Activated naive CD8-positive, alpha-beta T cell treated with anti-CD3 and anti-CD28 coated beads for 36 hours (primary cell): ENCODE data around the gene SH3TC2. TPM values are rescaled to one million over a fixed set of nuclear protein-coding genes. Genes with fewer than 3 reads are reported as not detected.

Experiments used
- DNase-seq: peaks from one replicate; pipeline ENCODE4 v3.0.0; 2021
- H3K27ac Mint-ChIP-seq: one replicate; pipeline ENCODE4 v1.8.0; 2022; ENCODE audit warnings: mild to moderate bottlenecking, moderate library complexity, mixed read lengths
- H3K27me3 Mint-ChIP-seq: one replicate; pipeline ENCODE4 v1.8.0; 2022; ENCODE audit warnings: mild to moderate bottlenecking, mixed read lengths
- H3K36me3 Mint-ChIP-seq: one replicate; pipeline ENCODE4 v1.8.0; 2021; ENCODE audit warnings: mild to moderate bottlenecking, mixed read lengths
- H3K4me1 Mint-ChIP-seq: one replicate; pipeline ENCODE4 v1.8.0; 2021; ENCODE audit warnings: mixed read lengths
- H3K4me3 Mint-ChIP-seq: one replicate; pipeline ENCODE4 v1.8.0; 2022; ENCODE audit warnings: mild to moderate bottlenecking, moderate library complexity, mixed read lengths
- H3K9me3 Mint-ChIP-seq: one replicate; pipeline ENCODE4 v1.8.0; 2022; ENCODE audit warnings: mixed read lengths
- total RNA-seq, 2 experiments: library from RNA; stranded (reverse); gene quantifications; one replicate each; pipeline ENCODE4 v1.2.3, GENCODE V29; 2021

The SH3TC2 gene
- total RNA-seq, 2 experiments from 2014 or later = not detected

DNA sequence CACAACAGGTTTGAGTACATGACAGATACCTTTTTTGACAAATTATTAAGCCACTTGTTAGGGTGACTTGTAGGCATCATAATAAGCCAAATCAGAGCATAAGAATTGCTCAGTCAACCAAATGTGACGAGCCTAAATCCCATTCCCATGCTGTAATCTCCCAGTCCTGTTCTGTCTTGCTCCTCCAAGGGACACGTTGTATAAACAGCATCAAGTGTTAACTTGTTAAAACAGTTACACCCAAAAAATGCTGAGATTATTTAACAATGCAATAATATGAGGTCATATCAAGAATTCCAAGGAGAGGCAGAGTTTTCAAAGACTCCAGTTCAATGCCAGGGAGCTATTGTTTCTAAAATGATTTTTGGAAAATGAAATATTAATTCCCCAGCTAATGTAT is 76.2 kb downstream of the SH3TC2 start:
- Mint-ChIP-seq H3K36me3 (no peaks in the 10 kb centered on the region), H3K9me3 (peaks cover 2% of the 10 kb centered on the region), H3K27me3 (peaks cover 29% of the 10 kb centered on the region), H3K4me1 (no peaks in the 10 kb centered on the region), H3K27ac (no peak overlapping the region), H3K4me3 (no peak overlapping the region)
- no peak for DNase-seq

DNA sequence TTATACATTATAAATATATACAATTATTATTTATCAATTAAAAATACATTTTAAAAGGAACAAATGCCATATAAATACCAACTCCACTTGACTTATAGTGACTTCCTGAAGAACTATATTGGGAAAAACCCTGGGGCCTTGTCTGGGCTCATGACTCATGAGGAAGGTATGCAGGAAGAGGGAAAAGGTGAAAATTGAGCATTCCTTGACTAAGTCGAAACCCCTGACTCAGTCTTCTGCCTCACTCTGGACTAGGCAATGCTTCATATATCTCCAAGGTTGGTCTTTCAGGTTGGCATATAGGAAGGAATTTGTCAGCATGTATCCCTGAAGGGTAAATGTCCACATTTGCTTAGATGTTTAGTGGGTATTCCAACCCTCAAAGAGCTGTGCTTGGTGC is 78.5 kb downstream of the SH3TC2 start:
- H3K27me3 Mint-ChIP-seq = peaks cover 29% of the 10 kb centered on the region
- H3K4me3 Mint-ChIP-seq = no peak overlapping the region
- DNase-seq = no peak
- H3K36me3 Mint-ChIP-seq = no peaks in the 10 kb centered on the region
- peaks cover 2% of the 10 kb centered on the region for H3K9me3 Mint-ChIP-seq
- H3K27ac Mint-ChIP-seq = no peak overlapping the region
- H3K4me1 Mint-ChIP-seq = no peaks in the 10 kb centered on the region

DNA sequence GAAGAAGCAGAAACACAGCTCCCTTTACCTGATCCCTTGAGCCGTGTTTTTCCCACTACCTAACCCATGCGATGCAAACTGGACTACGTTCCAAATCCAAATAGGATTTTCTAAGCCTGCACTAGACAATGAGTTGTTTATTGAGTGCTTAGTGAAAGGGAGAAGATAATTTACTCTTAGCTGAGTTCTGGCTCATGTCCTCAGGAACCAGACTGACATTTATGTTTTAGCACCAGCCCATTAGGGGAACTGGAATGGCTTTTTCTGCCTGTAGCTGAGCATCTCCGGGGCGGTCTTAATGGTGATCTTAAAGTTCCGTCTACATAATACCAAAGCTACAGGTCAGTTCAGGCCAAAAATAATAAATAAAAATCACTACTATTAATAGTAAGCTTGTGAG is 81.5 kb downstream of the SH3TC2 start:
- Mint-ChIP-seq H3K4me1 (no peaks in the 10 kb centered on the region), H3K4me3 (no peak overlapping the region), H3K27ac (no peak overlapping the region), H3K9me3 (peaks cover 2% of the 10 kb centered on the region), H3K27me3 (peaks cover 13% of the 10 kb centered on the region), H3K36me3 (no peaks in the 10 kb centered on the region)
- DNase-seq = no peak

- Mint-ChIP-seq H3K4me1 (no peaks in the 10 kb centered on the region), H3K9me3 (peaks cover 2% of the 10 kb centered on the region), H3K4me3 (no peak overlapping the region), H3K27ac (no peak overlapping the region), H3K27me3 (peaks cover 10% of the 10 kb centered on the region), H3K36me3 (no peaks in the 10 kb centered on the region)
- DNase-seq = no peak
Measured at GRCh38 chr5:148980731-148981130, 82.1 kb downstream of the SH3TC2 start.

- Mint-ChIP-seq H3K27ac (no peak overlapping the region), H3K4me1 (no peaks in the 10 kb centered on the region), H3K36me3 (no peaks in the 10 kb centered on the region), H3K9me3 (peaks cover 2% of the 10 kb centered on the region), H3K27me3 (peaks cover 7% of the 10 kb centered on the region), H3K4me3 (no peak overlapping the region)
- no peak for DNase-seq
Measured at GRCh38 chr5:148979083-148979723, 83.7 kb downstream of the SH3TC2 start.

DNA sequence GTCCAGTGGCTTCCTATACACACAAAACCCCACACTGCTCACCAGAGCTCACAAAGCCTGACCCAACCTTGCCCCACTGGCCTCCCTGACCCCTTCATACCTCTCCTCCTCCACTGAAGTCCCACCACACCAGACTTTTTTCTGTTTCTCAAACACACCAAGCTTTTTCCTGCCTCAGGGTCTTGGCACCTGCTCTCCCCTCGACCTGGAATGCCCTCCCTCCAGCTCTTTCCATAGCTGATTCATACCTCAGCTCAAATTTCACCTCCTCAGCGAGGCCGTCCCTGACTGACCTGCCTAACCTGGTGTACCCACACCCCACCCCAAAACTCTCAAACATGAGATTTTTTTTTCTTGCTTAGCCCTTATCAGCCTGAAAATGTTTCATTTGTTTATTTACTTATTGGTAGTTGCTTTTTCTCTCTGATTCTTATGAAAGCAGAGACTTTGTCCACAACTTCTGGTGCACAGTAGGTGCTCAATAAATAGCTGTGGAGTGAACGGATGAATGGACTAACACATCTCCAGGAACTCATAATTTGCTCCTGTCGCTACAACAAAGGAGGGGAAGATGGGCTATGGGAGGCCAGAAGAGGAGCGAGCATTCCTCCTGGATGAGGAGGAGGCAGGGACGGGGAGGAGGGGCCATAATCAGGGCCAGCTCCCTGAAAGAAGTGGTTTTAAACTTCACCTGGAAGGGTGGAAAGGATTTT is 84.3 kb downstream of the SH3TC2 start:
- Mint-ChIP-seq H3K27me3 (peaks cover 7% of the 10 kb centered on the region), H3K36me3 (no peaks in the 10 kb centered on the region), H3K27ac (no peak overlapping the region), H3K4me3 (no peak overlapping the region), H3K9me3 (no peaks in the 10 kb centered on the region), H3K4me1 (no peaks in the 10 kb centered on the region)
- no peak for DNase-seq

DNA sequence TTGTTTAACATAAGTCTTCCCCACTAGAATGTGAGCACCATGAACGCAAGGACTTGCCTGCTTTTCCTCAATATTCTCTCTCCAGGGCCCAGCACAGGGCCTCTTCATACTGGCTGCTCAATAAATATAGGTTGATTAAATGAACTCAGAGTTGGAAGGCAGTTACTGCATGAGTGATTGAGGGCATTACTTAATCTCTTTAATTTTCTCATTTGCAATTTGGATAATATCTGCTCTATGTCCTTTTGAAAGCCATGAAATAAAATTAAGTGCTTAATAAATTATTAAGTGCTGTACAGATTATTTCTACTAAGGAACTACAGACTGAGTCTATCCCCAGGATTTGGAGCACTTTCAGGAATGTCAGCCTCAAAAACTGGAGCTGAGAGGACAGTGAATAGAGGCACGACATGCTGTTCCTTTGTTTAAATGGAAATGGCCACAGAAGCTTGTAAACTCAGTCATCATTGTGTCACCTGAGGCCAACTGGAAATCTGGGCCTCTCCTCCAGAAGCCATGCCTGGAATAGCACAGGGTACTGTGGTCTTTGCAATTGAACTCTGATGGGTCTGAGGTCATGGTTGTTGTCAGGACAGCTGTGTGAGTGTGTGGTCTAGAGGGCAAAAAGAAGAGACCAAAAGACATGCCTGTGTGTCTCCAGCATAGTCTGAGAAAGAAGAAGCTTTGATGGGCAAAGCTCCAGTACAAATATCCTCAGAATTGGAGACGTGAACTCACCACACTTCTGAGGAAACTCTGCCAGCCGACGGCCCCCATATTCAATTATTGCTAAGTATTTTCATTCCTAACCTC is 86.1 kb downstream of the SH3TC2 start:
- peaks cover 14% of the 10 kb centered on the region for H3K27me3 Mint-ChIP-seq
- no peaks in the 10 kb centered on the region for H3K9me3 Mint-ChIP-seq
- no peaks in the 10 kb centered on the region for H3K4me1 Mint-ChIP-seq
- H3K4me3 Mint-ChIP-seq = no peak overlapping the region
- H3K27ac Mint-ChIP-seq = no peak overlapping the region
- no peaks in the 10 kb centered on the region for H3K36me3 Mint-ChIP-seq
- DNase-seq = no peak

GRCh38 chr5:148974642-148975327 is 88.1 kb downstream of the SH3TC2 start:
- H3K4me3 Mint-ChIP-seq = no peak overlapping the region
- H3K36me3 Mint-ChIP-seq = no peaks in the 10 kb centered on the region
- DNase-seq = no peak
- H3K4me1 Mint-ChIP-seq = no peaks in the 10 kb centered on the region
- H3K9me3 Mint-ChIP-seq = no peaks in the 10 kb centered on the region
- H3K27ac Mint-ChIP-seq = no peak overlapping the region
- H3K27me3 Mint-ChIP-seq = peaks cover 17% of the 10 kb centered on the region

DNA sequence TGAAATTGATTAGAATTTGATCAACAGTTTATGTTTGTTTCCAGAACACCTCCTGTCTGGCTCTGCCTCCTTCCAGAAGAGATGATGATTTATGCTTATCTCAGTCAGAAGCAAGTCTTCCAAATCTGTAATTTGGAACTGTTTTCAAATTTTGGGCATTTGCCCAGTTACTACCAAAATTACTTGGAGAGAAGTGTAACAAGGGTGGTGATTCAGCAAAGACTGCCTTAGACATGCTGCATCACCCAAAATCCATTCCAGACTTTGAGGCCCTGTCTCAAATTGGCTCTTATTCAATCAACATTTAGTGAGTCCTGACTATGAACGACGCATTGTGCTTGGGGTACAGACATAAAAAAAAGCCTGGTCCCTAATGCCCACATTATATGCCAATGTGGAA is 89.4 kb downstream of the SH3TC2 start:
- H3K4me3 Mint-ChIP-seq = no peak overlapping the region
- H3K36me3 Mint-ChIP-seq = no peaks in the 10 kb centered on the region
- no peaks in the 10 kb centered on the region for H3K9me3 Mint-ChIP-seq
- DNase-seq = no peak
- peaks cover 16% of the 10 kb centered on the region for H3K27me3 Mint-ChIP-seq
- no peaks in the 10 kb centered on the region for H3K4me1 Mint-ChIP-seq
- H3K27ac Mint-ChIP-seq = no peak overlapping the region

DNA sequence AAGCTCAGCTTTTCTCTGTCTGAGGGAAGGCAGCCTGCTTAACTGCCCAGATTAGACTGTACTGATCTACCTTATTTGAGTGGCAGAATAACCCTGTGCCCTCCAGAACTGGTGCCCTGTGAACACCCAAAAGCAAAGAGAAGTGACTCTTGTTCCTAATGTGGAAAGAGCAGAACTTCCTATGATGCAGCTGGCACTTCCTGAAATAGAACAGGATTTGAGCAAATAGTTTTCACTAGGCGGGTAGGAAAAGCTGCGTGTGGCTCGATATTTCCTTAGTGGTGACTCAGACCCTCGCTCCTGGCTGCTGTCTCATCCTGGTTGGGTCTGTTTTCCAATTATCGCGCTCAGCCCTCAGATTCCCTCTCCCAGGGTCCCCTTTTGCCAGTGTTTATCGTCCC is 89.9 kb downstream of the SH3TC2 start:
- H3K4me1 Mint-ChIP-seq = no peaks in the 10 kb centered on the region

DNA sequence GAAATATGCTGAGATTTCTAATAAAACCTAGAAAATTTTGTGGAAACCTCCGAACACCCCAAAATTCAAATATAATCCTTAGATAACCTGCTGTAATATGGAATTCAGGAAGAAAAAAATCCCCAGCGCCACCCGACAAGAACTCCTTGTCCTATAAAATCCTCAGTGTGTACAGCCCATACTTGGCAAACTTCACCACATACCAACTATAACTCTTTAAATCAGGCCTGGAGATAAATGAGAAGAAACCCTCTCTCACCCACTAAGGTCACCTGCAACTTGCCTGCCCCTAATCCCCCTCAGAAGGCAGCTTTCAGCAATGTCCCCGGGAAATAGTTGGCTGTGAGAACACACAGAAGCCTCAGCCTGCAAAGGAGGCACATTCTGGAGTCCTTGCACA is 90.5 kb downstream of the SH3TC2 start:
- peaks cover 16% of the 10 kb centered on the region for H3K27me3 Mint-ChIP-seq
- no peak overlapping the region for H3K27ac Mint-ChIP-seq
- H3K36me3 Mint-ChIP-seq = no peaks in the 10 kb centered on the region
- no peaks in the 10 kb centered on the region for H3K9me3 Mint-ChIP-seq
- no peak for DNase-seq
- H3K4me3 Mint-ChIP-seq = no peak overlapping the region
- H3K4me1 Mint-ChIP-seq = no peaks in the 10 kb centered on the region

More for the DNA sequence above, 89.9 kb downstream of the SH3TC2 start:
- Mint-ChIP-seq H3K27me3 (peaks cover 16% of the 10 kb centered on the region), H3K36me3 (no peaks in the 10 kb centered on the region), H3K9me3 (no peaks in the 10 kb centered on the region), H3K4me3 (no peak overlapping the region), H3K27ac (no peak overlapping the region)
- no peak for DNase-seq

DNA sequence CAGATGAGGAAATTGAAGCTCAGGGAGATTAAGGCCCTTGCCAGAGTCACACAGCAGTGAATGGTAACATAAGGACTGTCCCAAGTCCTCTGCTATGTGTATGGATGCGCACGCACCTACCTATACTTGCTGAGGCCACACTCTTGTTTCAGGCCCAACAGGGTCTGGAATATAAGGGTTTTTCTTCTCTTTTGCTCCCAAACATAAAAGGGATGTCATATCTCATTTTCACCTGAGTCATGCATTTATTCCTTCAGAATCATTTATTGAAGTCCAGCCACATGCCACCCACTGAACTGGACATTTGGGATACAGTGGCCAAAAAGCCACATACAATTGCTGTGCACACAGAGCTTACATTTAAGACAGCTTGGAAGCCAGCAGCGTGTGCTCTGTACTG is 92.0 kb downstream of the SH3TC2 start:
- peaks cover 13% of the 10 kb centered on the region for H3K27me3 Mint-ChIP-seq
- H3K27ac Mint-ChIP-seq = no peak overlapping the region
- H3K9me3 Mint-ChIP-seq = no peaks in the 10 kb centered on the region
- H3K4me3 Mint-ChIP-seq = no peak overlapping the region
- H3K4me1 Mint-ChIP-seq = no peaks in the 10 kb centered on the region
- no peak for DNase-seq
- H3K36me3 Mint-ChIP-seq = no peaks in the 10 kb centered on the region

- Mint-ChIP-seq H3K36me3 (no peaks in the 10 kb centered on the region), H3K9me3 (no peaks in the 10 kb centered on the region), H3K27ac (no peak overlapping the region), H3K4me1 (no peaks in the 10 kb centered on the region), H3K27me3 (peaks cover 13% of the 10 kb centered on the region), H3K4me3 (no peak overlapping the region)
- DNase-seq = no peak
Measured at GRCh38 chr5:148970228-148970627, 92.6 kb downstream of the SH3TC2 start.

- H3K27ac Mint-ChIP-seq = no peak overlapping the region
- DNase-seq = no peak
- H3K4me3 Mint-ChIP-seq = no peak overlapping the region
- no peaks in the 10 kb centered on the region for H3K36me3 Mint-ChIP-seq
- H3K9me3 Mint-ChIP-seq = no peaks in the 10 kb centered on the region
- no peaks in the 10 kb centered on the region for H3K4me1 Mint-ChIP-seq
- H3K27me3 Mint-ChIP-seq = peaks cover 13% of the 10 kb centered on the region
Measured at GRCh38 chr5:148969291-148969690, 93.6 kb downstream of the SH3TC2 start.

GRCh38 chr5:148968311-148968710 is 94.6 kb downstream of the SH3TC2 start:
- Mint-ChIP-seq H3K36me3 (no peaks in the 10 kb centered on the region), H3K27ac (no peak overlapping the region), H3K4me1 (peaks cover 4% of the 10 kb centered on the region), H3K27me3 (peaks cover 11% of the 10 kb centered on the region), H3K9me3 (no peaks in the 10 kb centered on the region), H3K4me3 (no peak overlapping the region)
- no peak for DNase-seq
